PC-9 (cell line): ENCODE measurements around the gene SPRY4.

Experiments
- CTCF ChIP-seq: fragments of 200-600 bp; sonication (generic); conservative IDR thresholded peaks from 2 replicates; pipeline ENCODE4 v1.6.1; 2017; ENCODE audit warnings: mixed run types, antibody characterized with exemption, mild to moderate bottlenecking, moderate library complexity
- EZH2 ChIP-seq: fragments of 200-600 bp; sonication (generic); IDR thresholded peaks from 2 replicates; pipeline ENCODE4 v1.8.0; 2017; ENCODE audit warnings: antibody characterized with exemption, low read depth

DNA sequence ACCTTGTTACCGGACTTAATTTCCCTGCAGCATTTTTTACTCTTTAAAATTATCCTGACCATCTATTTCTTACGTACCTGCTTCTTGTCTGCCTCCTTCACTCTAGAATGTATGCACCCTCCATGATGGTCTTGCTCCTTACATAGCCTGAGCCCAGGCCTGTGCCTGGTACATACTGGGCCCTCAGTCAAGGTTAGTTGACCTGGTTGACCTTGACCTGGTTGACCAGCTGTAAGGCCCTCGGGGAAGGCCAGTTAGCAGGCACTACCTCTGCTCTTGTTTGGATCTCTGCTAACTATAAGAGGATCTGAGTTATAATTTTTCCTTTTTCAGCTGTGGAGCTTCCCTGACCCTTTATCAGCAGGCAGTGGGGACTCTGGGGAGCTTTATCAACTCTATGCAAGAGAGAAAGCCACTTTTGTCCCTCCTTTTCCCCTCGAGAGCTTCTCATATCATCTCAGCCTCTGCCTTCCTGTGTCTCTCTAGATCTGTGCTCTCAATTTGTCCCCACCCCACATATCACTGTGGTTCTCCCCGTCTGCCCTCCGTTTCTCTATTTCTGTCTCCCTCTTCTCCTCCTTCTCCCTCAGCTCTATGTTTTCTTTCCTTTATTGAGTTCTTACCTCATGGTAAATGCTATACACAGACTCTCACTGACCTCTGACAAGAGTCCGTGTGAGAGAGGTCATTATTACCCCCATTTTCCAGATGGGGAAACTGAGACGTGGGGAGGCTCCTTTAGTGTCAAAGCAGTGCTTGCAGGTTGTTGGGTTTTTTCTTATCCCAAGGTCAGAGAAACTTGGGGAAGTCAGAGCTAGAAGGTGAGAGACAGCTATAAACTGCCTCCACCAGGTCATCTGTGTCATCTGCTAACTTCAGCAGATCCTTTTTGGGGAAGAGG is 28.6 kb downstream of the SPRY4 start:
- TF ChIP-seq CTCF (no peak), EZH2 (no peak)
